NCI-H345 (cell line): ENCODE results near the gene HJURP.

Source experiments
- DNase-seq: peaks from one replicate; lab custom pipeline; 2025; lab: John Stamatoyannopoulos, UW

The HJURP gene

DNA sequence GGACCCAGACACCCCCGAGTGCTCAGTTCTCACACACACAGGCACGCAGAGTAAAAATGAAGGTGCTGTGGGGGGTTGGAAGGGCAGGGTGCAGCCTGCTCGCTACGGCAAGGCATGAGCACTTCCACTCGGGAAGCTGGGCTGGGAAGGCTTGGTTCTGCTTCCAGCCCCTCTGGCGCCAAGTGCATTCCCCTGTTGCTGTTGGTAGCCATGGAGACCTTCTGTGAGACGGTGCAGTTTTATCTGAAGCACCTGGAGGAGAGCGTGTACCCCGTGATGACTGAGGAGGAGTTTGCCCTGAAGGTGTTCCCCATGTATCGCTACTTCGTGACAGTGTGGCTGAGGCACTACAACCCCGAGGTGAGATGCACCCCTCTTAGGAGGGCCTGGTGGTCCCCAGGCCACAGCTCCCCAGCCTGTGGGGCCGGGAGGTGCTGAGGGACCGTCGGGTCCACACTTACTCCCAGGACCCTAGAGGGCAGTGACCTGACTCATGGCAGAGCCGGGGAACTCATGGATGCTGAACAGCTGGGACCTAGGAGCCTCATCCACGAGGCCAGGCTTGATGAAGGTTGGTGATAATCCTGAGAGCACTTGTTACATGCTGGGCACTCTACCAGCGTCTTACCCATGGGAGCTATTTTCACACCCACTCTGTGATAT is 60.7 kb downstream of the HJURP start:
- DNase-seq = no peak

DNA sequence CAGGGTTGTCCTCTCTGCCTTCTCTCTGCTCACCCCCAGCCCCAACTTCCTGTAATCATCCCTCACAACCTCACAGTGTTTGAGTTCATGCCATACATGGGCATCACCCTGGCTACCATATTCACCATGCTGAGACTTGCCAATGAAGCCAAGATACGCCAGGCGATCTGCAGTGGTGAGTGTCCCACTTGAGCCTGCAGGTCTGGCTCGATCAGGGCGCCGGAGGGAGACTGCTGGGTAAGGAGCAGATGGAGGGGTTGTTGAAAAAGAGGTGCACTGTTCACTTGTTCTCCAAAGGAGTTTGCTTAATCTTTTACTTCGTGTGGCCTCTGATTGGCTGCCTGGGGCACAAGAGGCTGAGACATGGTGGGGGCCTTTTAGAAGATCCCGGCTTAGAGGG is 61.6 kb downstream of the HJURP start:
- DNase-seq = no peak

DNA sequence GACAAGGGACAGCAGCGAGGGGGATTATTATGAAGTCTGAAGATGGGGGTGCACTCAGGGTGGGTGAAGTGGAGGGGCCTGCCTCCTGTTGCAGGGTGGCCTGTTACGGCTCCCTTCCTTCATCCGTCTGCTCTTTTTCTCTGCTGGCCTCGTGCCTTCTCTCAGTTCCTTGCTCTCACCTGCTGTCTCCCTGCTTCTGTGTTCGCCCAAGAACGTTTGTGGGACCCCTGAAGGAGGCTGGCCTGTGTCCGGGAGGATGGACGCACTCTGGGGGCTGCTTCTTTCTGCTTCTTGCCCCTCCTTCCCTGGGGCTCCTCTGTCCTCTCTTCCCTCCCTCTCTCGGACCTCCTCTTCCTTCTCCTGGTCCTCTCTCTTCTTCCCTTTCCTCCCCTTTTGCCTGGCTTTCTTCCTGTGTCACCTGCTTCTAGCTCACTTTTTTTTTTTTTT is 62.4 kb downstream of the HJURP start:
- no peak for DNase-seq

DNA sequence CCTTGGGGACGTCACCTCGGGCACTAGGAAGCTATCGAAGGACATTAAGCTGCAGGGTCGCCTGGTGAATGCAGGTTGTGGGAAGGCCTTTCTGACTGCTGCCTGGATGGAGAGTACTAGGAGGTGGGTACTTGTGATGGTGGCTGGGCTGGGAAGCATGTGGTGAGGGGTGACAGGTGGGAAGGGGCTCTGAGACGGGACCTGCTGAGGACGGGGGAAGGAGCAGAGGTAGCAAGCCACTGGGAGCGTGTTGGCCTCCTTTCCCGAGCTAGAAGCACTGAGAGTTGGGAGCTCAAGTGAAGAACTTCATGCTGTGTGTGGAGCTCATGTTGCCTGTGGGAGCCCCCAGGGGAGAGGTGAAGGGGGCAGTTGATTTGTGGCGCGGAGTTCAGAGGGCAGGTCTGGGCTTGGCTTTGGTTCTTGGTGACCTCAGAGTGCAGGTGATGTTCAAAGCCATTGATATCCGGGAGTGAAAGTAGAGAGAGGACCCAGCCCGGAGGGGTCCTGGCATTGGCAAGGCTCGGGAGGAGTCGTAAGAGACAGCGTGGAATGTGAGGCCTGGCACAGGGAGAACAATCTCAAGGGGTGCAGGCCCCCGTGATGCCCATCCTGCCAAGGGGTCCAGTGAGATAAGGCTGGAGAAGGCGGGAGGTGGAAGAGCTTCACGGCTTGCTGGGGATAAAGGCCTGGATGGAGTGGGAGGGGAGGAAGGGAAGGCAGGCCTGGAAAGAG is 63.0 kb downstream of the HJURP start:
- no peak for DNase-seq

DNA sequence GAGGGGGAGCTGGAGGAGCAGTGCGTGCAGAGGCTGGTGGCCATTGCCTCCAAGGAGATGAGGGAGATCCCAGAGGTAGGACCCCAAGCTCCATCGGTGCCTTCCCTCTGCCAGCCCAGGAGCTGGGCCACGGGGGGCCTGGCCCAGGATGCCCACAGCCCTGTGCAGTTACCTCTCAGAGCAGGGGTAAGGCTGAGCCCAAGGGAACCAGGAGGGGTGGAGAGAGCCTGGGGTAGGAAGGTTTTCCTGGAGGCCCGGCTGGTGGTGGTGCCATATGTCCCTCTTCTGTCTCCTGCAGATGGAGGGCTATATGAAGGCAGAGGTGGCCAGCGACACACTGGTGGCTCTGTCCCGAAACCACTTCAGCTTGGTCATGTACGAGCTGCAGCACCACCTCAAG is 64.8 kb downstream of the HJURP start:
- no peak for DNase-seq
